ENCODE measurements around the gene TRIP12.
"Not testable (repeated sequence)": the region's sequence is repeated elsewhere in the genome, so short reads cannot be mapped to it uniquely, and the experiment has no call there.

Gene TRIP12

DNA sequence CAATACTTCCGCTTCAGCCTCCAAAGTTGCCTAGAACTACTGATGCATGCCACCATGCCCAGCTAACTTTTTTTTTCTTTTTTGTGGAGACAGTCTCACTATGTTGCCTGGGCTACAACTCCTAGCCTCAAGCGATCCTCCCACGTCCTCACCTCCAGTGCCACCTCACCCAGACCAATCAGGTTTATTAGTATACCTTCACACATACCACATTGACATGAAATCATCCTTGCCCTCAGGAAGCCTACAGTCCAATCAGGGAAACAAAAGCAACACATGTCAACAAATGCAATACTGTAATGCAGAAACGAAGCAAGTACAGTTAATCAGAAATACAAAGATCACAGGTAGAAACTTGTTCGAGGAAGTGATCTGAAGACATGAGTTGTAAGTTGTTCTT is 4.0 kb downstream of the TRIP12 start:
- no peak for DNase-seq

DNA sequence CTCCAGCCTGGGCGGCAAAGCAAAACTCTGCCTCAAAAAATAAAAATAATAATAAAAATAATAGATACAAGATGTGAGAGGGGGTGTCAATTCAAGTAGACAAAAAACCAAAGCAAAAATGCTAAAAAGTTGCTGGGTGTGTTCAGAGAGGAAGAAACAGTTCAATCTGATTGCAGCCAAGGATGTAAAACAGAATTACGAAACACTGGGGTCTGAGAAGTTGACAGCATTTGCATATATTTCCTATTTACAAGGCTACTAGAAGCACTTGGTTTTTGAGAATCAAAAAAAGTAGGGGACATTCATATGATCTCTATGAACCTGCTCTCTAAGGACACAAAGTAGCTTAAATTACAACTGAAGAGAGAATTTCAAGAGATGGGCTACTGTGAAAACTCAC is 7.6 kb downstream of the TRIP12 start:
- no peak for DNase-seq

GRCh38 chr2:229910832-229911412 is 10.9 kb downstream of the TRIP12 start:
- DNase-seq = peak in 1 of 2 experiments; percentile 8

- DNase-seq = no peak
Observed at GRCh38 chr2:229910147-229910831, 11.5 kb downstream of the TRIP12 start.

DNA sequence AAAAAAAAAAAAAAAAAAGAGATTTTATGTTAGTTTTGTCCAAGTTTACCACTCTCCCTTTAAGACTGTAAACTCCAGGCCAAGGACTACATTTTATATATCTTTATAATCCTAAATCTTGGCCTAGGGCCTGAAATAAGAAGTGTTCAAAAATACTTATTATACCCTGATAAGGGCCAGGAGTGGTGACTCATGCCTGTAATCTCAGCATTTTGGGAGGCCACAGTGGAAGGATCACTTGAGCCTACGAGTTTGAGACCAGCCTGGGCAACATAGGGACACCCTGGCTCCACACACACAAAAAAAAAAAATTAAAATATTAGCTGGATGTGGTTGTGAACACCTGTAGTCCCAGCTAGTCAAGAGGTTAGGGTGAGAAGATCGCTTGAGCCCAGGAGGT is 12.7 kb downstream of the TRIP12 start:
- no peak for DNase-seq

GRCh38 chr2:229905601-229906000 is 16.2 kb downstream of the TRIP12 start:
- no peak for DNase-seq

DNA sequence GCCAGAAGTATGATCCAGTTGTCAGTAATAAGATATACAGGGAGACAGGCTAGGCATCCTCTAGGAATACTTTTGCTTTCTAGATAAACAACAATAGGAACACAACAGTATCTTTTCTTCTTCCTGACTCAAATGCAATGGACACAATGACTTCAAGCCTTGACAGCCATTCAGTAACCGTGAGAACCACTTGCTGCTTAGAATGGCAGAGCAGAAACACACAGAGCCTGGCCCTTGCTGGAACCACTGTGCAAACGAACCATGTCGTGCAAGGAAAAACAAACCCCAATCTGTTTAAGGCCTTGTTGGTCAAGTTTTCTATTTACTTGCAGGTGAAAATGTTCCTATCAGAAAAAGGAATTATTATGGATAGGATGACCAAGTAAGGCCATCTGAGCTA is 18.8 kb downstream of the TRIP12 start:
- DNase-seq = no peak

- peak in 1 of 2 experiments; percentile 20 for DNase-seq
Observed at GRCh38 chr2:229901819-229902218, 20.0 kb downstream of the TRIP12 start.

DNA sequence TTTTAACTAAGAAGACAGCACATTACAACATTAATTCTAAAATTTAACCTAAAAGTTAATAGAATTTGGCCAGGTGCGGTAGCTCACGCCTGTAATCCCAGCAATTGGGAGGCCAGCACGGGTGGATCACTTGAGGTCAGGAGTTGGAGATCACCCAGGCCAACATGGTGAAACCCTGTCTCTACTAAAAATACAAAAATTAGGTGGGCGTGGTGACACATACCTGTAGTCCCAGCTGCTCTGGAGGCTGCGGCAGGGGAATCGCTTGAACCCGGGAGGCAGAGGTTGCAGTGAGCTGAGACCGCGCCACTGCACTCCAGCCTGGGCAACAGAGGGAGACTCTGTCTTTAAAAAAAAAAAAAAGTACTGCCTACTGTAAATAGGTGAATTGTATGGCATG is 21.3 kb downstream of the TRIP12 start:
- not testable (repeated sequence) for DNase-seq

DNA sequence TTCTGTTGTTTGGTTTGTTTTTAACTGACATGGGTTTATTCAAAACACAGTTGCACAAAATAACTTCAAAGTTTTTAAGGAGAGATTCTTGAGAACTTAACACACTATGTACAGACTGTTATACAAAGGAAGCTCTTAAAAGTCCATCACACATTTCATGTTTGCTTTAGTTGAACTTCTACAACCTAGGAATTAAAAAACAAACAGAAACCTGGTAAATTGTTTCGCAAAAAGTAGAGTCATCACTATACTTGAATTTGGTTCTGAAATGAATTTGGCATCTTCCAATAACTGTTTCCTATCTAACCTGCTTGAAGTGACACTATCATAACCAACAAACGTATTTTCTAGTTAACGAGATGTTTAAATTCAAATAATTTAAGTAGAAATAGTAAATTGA is 21.8 kb downstream of the TRIP12 start:
- no peak for DNase-seq

- DNase-seq = no peak
Observed at GRCh38 chr2:229899604-229900003, 22.2 kb downstream of the TRIP12 start.

GRCh38 chr2:229896857-229897256 is 25.0 kb downstream of the TRIP12 start:
- DNase-seq = no peak

DNA sequence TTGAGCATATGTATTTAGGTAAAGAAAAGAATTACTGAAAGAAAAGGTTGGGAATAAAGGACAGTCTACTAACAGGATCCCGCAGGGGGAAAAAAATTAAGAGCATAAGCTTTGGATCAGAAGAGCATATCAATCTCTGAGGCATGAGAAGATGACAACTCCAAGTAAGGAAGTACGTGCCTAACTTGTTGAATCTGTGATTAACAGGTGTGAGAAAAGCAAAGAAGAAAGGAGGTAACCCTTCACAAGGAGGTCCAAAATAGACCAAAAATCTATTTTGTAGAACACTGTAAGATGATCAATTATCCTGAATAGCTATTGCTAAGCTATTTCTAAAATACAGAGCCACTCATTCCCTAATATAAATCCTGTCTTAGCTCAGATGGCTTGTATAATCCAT is 32.8 kb downstream of the TRIP12 start:
- no peak for DNase-seq

- DNase-seq = no peak
Observed at GRCh38 chr2:229888031-229888430, 33.8 kb downstream of the TRIP12 start.

GRCh38 chr2:229887441-229887840 is 34.4 kb downstream of the TRIP12 start:
- DNase-seq = no peak

DNA sequence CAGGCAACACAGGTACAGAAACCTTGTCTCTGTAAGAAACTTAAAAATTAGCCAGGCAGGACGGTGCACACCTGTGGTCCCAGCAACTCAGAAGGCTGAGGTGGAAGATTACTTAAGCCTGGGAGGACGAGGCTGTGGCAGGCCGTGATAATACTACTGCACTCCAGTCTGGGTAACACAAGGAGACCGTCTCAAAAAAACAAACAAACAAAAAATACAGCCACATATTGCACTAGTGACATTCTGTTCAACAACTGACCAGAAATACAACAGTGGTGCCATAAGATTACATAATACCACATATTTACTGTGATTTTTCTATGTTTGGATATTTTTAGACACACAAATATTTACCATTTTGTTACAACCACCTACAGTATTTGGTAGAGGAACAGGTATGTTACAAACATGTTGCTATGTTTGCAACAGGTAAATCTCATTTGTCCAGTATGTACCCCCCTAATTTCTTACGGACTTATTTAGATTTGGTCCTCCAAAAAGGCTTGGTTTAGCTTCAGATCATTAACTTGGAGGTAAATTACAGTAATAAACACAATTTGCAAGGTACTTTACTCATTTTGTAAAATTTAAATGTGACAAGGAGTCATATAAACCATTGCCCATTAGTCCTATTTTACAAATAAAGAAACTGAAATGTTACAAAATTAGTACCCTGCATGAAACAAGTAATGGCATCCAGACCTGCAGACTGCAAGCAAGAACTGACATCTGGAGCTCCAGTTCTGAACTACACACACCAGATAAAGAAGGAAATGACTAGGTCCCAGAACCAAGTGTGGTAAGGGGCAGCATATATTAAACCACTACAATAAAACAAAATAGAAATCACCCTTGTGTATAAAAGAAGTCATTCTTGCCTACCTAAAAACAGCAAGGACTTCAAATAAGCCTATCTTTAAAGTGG is 36.8 kb downstream of the TRIP12 start:
- DNase-seq = no peak

GRCh38 chr2:229882583-229882982 is 39.2 kb downstream of the TRIP12 start:
- no peak for DNase-seq

DNA sequence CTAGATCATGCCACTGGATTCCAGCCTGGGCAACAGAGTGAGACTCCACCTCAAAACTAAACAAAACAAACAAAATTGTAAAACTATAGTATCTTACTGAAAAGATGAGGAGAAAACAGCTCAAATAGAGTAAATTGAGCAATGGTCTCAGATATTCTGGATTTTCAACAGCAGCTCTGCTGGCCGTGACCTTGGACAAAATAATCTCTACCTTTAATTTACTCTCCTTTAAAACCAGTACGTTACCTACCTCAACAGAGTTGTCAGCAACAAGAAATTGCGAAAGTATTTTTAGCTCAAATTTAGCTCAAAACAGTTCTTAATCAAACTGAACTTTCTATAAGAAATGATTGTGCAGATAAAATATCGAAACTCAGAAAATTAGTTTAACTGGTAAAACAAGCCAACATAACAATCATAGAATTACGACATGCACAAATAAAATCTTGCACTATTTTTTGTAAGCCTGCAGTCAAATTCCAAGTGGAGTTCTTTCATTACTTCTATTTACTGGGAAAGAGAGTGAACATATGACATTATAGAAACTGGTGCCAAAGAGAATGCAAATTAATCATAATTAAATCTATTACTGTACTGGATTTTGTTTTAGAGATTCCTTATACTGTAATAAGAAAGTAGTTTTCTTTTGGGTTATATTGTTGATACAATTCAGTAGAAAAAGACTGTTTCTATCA is 40.8 kb downstream of the TRIP12 start:
- DNase-seq = no peak

- DNase-seq = no peak
Observed at GRCh38 chr2:229879191-229879950, 42.4 kb downstream of the TRIP12 start.

DNA sequence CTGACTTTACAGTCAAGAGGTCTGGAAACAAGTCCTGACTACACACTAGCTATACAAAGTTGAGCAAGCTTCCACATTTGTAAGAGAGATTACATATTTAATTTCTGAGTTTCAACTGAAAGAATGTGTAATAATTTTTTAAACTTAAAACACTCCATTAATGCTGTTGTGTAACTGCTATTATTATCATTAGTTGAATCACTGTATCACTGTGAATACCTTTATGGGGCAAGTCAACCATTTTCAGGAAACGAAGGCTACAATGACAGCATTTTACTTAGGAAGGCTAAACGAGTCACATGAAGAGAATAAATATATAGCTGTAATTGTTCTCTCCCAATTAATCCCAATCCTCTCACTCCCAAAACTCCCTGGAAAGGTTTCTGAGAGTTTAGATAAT is 46.3 kb downstream of the TRIP12 start:
- no peak for DNase-seq

DNA sequence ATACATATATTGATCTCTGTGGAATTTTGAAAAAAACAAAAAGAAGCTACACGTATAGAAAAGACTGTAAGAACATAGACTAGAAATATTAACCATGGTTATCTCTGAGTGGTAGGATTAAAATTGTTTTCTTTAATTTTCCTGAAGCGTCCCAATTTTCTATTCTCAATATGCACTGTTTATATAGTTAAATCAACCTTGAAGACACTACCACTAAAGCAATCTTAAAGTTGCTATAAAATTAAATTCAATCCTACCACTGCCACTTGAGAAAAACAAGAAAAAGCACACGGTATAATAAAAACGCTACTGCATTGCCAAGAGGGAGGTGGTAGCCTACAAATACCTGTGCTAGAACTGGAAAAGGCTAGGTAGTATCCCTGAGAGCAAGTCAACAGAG is 47.2 kb downstream of the TRIP12 start:
- no peak for DNase-seq

GRCh38 chr2:229873123-229873581 is 48.7 kb downstream of the TRIP12 start:
- DNase-seq = no peak
